Heart left ventricle (tissue), 16 donors: ENCODE measurements around the gene NRSN1. TPM values are rescaled to one million over a fixed set of nuclear protein-coding genes. Genes with fewer than 3 reads are reported as not detected.

Experiments
- ATAC-seq, 4 donors: fragments of 200-7000 bp; cut with Tn5 transposase; one replicate each; pipeline ENCODE4 v1.9.1; 2020 to 2022; ENCODE audit warnings: moderate library complexity in 4 of 4, mild to moderate bottlenecking in 3 of 4, moderate number of reproducible peaks in 1 of 4
- DNase-seq, 5 donors: peaks; one replicate each; pipeline ENCODE4 v3.0.0-alpha.2; 2020
- H3K27ac ChIP-seq, 12 donors: fragments of 200-600 bp; sonication (generic) in 4 of 12; one replicate each; pipeline versions ENCODE4 v1.5.0 to v1.8.0; 2016 to 2022; ENCODE audit warnings: mild to moderate bottlenecking in 2 of 12
- H3K27me3 ChIP-seq, 9 donors: fragments of 200-600 bp; sonication (generic) in 2 of 9; one replicate each; pipeline versions ENCODE4 v1.5.1 to v1.8.0; 2016 to 2022; ENCODE audit warnings: mild to moderate bottlenecking in 3 of 9
- H3K36me3 ChIP-seq, 9 donors: fragments of 200-600 bp; sonication (generic) in 2 of 9; one replicate each; pipeline versions ENCODE4 v1.5.0 to v1.8.0; 2018 to 2022; ENCODE audit warnings: mild to moderate bottlenecking in 2 of 9
- H3K4me1 ChIP-seq, 12 donors: fragments of 200-600 bp; sonication (generic) in 4 of 12; one replicate each; pipeline versions ENCODE4 v1.5.0 to v1.8.0; 2016 to 2022; ENCODE audit warnings: mild to moderate bottlenecking in 3 of 12
- H3K4me3 ChIP-seq, 12 donors: fragments of 200-600 bp; sonication (generic) in 4 of 12; one replicate each; pipeline versions ENCODE4 v1.5.0 to v1.8.0; 2017 to 2022; ENCODE audit warnings: mild to moderate bottlenecking in 9 of 12, moderate library complexity in 4 of 12
- H3K9me3 ChIP-seq, 12 donors: fragments of 200-600 bp; sonication (generic) in 4 of 12; one replicate each; pipeline versions ENCODE4 v1.5.0 to v1.8.0; 2016 to 2022; ENCODE audit warnings: mild to moderate bottlenecking in 1 of 12
- POLR2A ChIP-seq, 2 donors: fragments of 450-650 bp; IDR thresholded peaks; one replicate each; pipeline ENCODE4 v1.6.1; 2017; ENCODE audit warnings: antibody characterized with exemption in 2 of 2, mild to moderate bottlenecking in 2 of 2, moderate library complexity in 2 of 2
- WGBS, 4 donors: extraction: QIAGEN DNeasy Blood & Tissue Kit in 2 of 4; methylation state at CpG; one replicate each; pipeline versions ENCODE4 v1.1.5 to v1.1.7; 2013 to 2018; 5-methylcytosine and 5-hydroxymethylcytosine counted together
- intact Hi-C, 10 donors: fragments of 100-400 bp; cut with DNase I; formaldehyde crosslinking; loops; one replicate each; pipeline versions ENCODE4 v1.11.1 to v1.14.2; 2022
- polyA plus RNA-seq, 2 donors: library from polyadenylated mRNA; stranded (reverse); fragments of 200-250 nt; gene quantifications; one replicate each; pipeline ENCODE4 v1.2.3, GENCODE V29; 2013
- total RNA-seq, 9 donors: library from RNA; depleted of rRNA in 2 of 9; stranded (reverse); fragments of >200 nt in 2 of 9; fragmentation: NEBNext Ultra II Directional in 3 of 9; extraction: Animal tissue kit (Norgen Biotek cat#: 25700) in 3 of 9; gene quantifications; one replicate each; pipeline versions ENCODE4 v1.1.0 to v1.2.4, GENCODE V29; 2016 to 2023
- TF ChIP-seq, protein P1 (sequence below), 12 donors: fragments of 200-600 bp; sonication (generic) in 4 of 12; IDR thresholded peaks; one replicate each; pipeline versions ENCODE4 v1.5.0 to v1.8.0; 2018 to 2022; ENCODE audit warnings: antibody characterized with exemption in 12 of 12, mild to moderate bottlenecking in 5 of 12
- donor health status: ischemic (EF 13 %, LVEDD 7.1; RV severe dilation, severe dysfunction).
- donor health status: healthy with polysubstance abuse.
- donor health status: DM: no; HTN: yes; CAD: no.
- donor health status: DM: no; HTN: no; CAD: no.
- donor health status: ischemic (EF 25% LVEDD 6.9; RV normal size, moderate dysfunction).
- donor health status: ischemic (EF 25% LVEDD 5.7; RV mildly dilated, moderate dysfunction).
- donor health status: healthy.
- donor health status: DM: yes; HTN: yes; CAD: no.
- donor health status: ischemic (EF 35%, LVEDD 5.7; RV mildly dilated, moderate dysfunction).
- donor health status: nonischemic (EF 11% LVEDD 7.7; RV severe dilation, severe dysfunction).
- donor health status: DM: yes; HTN: yes; CAD: no.
- donor health status: PGD.
- donor health status: ischemic (EF 29% LVEDD 5.4; RV normal size, mild dysfunction).
- donor health status: nonischemic (EF 23%, LVEDD 6.1; RV moderate dilation, normal function).

Gene NRSN1
- total and polyA plus RNA-seq, 11 donors, result not detected

DNA sequence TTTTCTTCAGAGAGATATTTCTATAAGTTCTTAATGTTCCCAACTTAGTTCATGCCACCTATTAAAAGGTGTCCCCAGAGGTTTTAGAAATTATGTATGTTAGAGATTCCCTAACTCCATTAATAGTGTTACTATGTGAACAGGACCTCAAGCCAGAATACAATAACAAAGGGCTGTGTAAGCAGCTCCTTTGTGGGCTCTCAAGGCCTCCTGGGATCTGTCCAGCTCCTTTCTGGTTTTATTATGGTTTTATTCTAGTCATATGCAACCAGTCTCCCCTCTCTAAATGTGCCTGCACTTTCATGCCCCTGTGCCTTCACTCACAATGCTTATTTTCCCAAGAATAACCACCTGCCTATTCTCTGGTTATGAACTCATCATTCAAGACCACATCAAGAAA is 22.7 kb downstream of the NRSN1 start:
- H3K4me1 ChIP-seq, result no peaks in the 10 kb centered on the region
- H3K4me3 ChIP-seq, result no peak overlapping the region
- no peak overlapping the region for H3K27ac ChIP-seq
- H3K9me3 ChIP-seq, result peaks cover 0 to 7% (median 0%) of the 10 kb centered on the region in 12 donors
- intact Hi-C loops, result no loop called here
- no peaks in the 10 kb centered on the region for H3K27me3 ChIP-seq
- no peak for ATAC-seq
- no peak for DNase-seq
- H3K36me3 ChIP-seq, result no peaks in the 10 kb centered on the region
- TF ChIP-seq POLR2A (IDR thresholded peaks at IDR 0.05), result no peak
- TF ChIP-seq, protein P1, sequence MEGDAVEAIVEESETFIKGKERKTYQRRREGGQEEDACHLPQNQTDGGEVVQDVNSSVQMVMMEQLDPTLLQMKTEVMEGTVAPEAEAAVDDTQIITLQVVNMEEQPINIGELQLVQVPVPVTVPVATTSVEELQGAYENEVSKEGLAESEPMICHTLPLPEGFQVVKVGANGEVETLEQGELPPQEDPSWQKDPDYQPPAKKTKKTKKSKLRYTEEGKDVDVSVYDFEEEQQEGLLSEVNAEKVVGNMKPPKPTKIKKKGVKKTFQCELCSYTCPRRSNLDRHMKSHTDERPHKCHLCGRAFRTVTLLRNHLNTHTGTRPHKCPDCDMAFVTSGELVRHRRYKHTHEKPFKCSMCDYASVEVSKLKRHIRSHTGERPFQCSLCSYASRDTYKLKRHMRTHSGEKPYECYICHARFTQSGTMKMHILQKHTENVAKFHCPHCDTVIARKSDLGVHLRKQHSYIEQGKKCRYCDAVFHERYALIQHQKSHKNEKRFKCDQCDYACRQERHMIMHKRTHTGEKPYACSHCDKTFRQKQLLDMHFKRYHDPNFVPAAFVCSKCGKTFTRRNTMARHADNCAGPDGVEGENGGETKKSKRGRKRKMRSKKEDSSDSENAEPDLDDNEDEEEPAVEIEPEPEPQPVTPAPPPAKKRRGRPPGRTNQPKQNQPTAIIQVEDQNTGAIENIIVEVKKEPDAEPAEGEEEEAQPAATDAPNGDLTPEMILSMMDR (IDR thresholded peaks at IDR 0.05), result no peak

- Histone ChIP-seq H3K4me3 (no peak overlapping the region), H3K9me3 (peaks cover 0 to 7% (median 0%) of the 10 kb centered on the region in 12 donors), H3K4me1 (no peaks in the 10 kb centered on the region), H3K27me3 (no peaks in the 10 kb centered on the region), H3K36me3 (no peaks in the 10 kb centered on the region), H3K27ac (no peak overlapping the region)
- TF ChIP-seq, protein P1 (IDR thresholded peaks at IDR 0.05), result no peak
- no peak for TF ChIP-seq POLR2A (IDR thresholded peaks at IDR 0.05)
- intact Hi-C loops, result no loop called here
- ATAC-seq (no peak), DNase-seq (no peak)
Observed at GRCh38 chr6:24149296-24149695, 23.3 kb downstream of the NRSN1 start.

DNA sequence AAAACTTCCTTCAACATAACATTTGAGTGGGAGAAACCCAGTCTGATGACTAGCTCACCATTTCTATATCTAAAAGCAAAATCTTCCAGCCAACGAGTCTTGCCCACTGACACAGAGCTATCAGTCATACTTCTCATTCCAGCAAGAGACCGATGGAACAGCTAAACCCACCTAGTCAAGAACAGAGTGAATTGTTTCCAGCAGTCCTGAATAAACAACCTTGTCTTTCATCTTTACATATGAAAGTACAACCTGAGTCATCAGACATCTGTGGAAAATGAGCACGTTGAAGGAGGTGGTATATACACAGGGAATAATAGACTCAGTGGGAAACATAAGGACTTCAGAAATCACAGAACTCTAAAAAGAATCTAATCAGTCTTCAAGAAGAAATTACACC is 23.8 kb downstream of the NRSN1 start:
- Histone ChIP-seq H3K4me1 (no peaks in the 10 kb centered on the region), H3K36me3 (no peaks in the 10 kb centered on the region), H3K4me3 (no peak overlapping the region), H3K27me3 (no peaks in the 10 kb centered on the region), H3K9me3 (peaks cover 0 to 7% (median 0%) of the 10 kb centered on the region in 12 donors), H3K27ac (no peak overlapping the region)
- whole genome bisulfite sequencing, 4 donors, result 54 to 60% (median 56%) methylated on average over 3 of the region's 3 CpGs
- DNase-seq, result no peak
- ATAC-seq, result no peak
- TF ChIP-seq, protein P1 (IDR thresholded peaks at IDR 0.05), result no peak
- no peak for TF ChIP-seq POLR2A (IDR thresholded peaks at IDR 0.05)
- intact Hi-C loops, result no loop called here

GRCh38 chr6:24152014-24152413 is 26.0 kb downstream of the NRSN1 start:
- 83 to 92% (median 87%) methylated on average over 1 of the region's 1 CpG for WGBS, 4 donors
- intact Hi-C loops, result no loop called here
- H3K4me3 ChIP-seq, result no peak overlapping the region
- H3K4me1 ChIP-seq, result no peaks in the 10 kb centered on the region
- TF ChIP-seq, protein P1 (IDR thresholded peaks at IDR 0.05), result no peak
- TF ChIP-seq POLR2A (IDR thresholded peaks at IDR 0.05), result no peak
- no peak for ATAC-seq
- DNase-seq, result no peak
- H3K27ac ChIP-seq, result no peak overlapping the region
- peaks cover 0 to 7% (median 0%) of the 10 kb centered on the region in 12 donors for H3K9me3 ChIP-seq
- H3K36me3 ChIP-seq, result no peaks in the 10 kb centered on the region
- H3K27me3 ChIP-seq, result no peaks in the 10 kb centered on the region
